ENCODE measurements around the gene HOMEZ. TPM values are rescaled to one million over a fixed set of nuclear protein-coding genes. Genes with fewer than 3 reads are reported as not detected.

Gene HOMEZ
- total and polyA plus RNA-seq, 2 donors (not counting 3 experiments of a cell fraction or from before 2014, with no cell fraction given), result 11.3 to 16.8 TPM

DNA sequence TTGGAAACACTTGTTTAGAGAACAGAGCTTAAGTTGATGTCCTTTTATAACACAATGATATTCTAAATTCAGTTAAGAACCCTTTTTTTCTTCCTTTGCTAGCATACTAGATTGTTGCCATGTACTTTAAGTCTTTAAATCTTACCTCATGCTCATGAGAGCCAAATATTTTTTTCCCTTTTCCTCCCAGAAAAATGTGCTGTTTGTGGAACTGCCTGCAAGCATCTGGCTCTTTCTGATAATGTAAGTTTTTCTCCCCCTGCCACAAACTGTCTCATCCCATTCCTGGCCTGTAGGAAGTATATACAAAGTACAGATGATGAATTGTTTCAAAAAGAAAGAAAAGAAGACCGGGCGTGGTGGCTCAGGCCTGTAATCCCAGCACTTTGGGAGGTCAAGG lies 42.9 kb downstream of the HOMEZ start:
- ChIA-PET POLR2A (no interaction called here), CTCF (interaction anchor here (1.6 kb wide), 1 partner anchor 17 kb away, joined by 4 read pairs; no protein-coding TSS in a partner anchor)
- no peaks in the 10 kb centered on the region for H3K79me2 ChIP-seq (ENCODE audit: control insufficient read depth, insufficient read depth, low read length)
- no peak for DNase-seq (ENCODE audit: low read depth, low spot score)
- intact Hi-C loops (cut with micrococcal nuclease) (no loop called here), dilution Hi-C loops (cut with MboI; ENCODE audit: extremely low pct_ligation_motif_present, low sequenced_read_pairs) (no loop called here)
- no peak for TF ChIP-seq GATA2 (IDR thresholded peaks at IDR 0.05; ENCODE audit: insufficient read depth, insufficient read length, low read depth, low read length)
- TF ChIP-seq JUN (IDR thresholded peaks at IDR 0.05; ENCODE audit: borderline replicate concordance, insufficient read depth, insufficient read length, low read depth), result no peak
- TF ChIP-seq FOS (IDR thresholded peaks at IDR 0.05; ENCODE audit: borderline replicate concordance, insufficient read depth, low read length), result no peak
- no peak for TF ChIP-seq POLR2AphosphoS5 (IDR thresholded peaks at IDR 0.05; ENCODE audit: insufficient read depth, low read depth, low read length)
- TF ChIP-seq POLR2A (IDR thresholded peaks at IDR 0.05; ENCODE audit: low read depth, low read length), result no peak
- no peak for TF ChIP-seq MAX (IDR thresholded peaks at IDR 0.05; ENCODE audit: insufficient read depth, insufficient read length)
- TF ChIP-seq EZH2 (IDR thresholded peaks at IDR 0.05; ENCODE audit: borderline replicate concordance, low read depth, low read length, severe bottlenecking), result no peak
- TF ChIP-seq MYC (IDR thresholded peaks at IDR 0.05; ENCODE audit: low read depth, low read length), result no peak
- TF ChIP-seq CTCF (IDR thresholded peaks at IDR 0.05; ENCODE audit: extremely low read depth in 1 of 2, insufficient read depth in 1 of 2, low read depth in 1 of 2, low read length in 2 of 2), result no peak
- H3K9ac ChIP-seq (replicated peaks; ENCODE audit: extremely low read depth, insufficient read depth, low read length), result no peak overlapping the region
- no peaks in the 10 kb centered on the region for H3K9me3 ChIP-seq (replicated peaks; ENCODE audit: control insufficient read depth, insufficient read depth, low read length)
- no peak overlapping the region for H3K27ac ChIP-seq (ENCODE audit: insufficient read depth, low read depth, low read length)
- FAIRE-seq, result no peak
- BruUV-seq (replicated peaks), result no TSS peak
- H2AFZ ChIP-seq (ENCODE audit: low read depth, low read length), result no peak overlapping the region
- no peaks in the 10 kb centered on the region for H3K9me1 ChIP-seq (replicated peaks; ENCODE audit: control insufficient read depth, extremely low read depth, insufficient read depth, low read length)
- peaks cover 8 to 10% of the 10 kb centered on the region in 2 experiments for H3K27me3 ChIP-seq (ENCODE audit: control insufficient read depth in 2 of 2, insufficient read depth in 2 of 2, low read length in 2 of 2)
- peaks cover 1% of the 10 kb centered on the region for H3K4me1 ChIP-seq (ENCODE audit: control insufficient read depth, extremely low read depth, insufficient read depth, low read length)
- no peaks in the 10 kb centered on the region for H3K36me3 ChIP-seq (ENCODE audit: control insufficient read depth in 2 of 2, extremely low read depth in 1 of 2, insufficient read depth in 2 of 2, low read length in 2 of 2)
- no peaks in the 10 kb centered on the region for H4K20me1 ChIP-seq (replicated peaks; ENCODE audit: control insufficient read depth, extremely low read depth, insufficient read depth, low read length)
- H3K4me3 ChIP-seq (replicated peaks in 1 of 3; ENCODE audit: insufficient read depth in 1 of 3, low read depth in 1 of 3, low read length in 3 of 3), result no peak overlapping the region
- no peak overlapping the region for H3K4me2 ChIP-seq (ENCODE audit: insufficient read depth, low read length)

All from endothelial cell of umbilical vein (primary cell).